Stomach (tissue), 9 donors: Measurements from ENCODE around the gene RABGAP1L. TPM values are rescaled to one million over a fixed set of nuclear protein-coding genes. Genes with fewer than 3 reads are reported as not detected.
A peak's percentile ranks its signal among the peaks of the same experiment; 100 is the strongest.

Source experiments
- DNase-seq, 2 donors: peaks; one replicate each; pipeline versions ENCODE4 v3.0.0 to v3.0.0-alpha.2; 2013 to 2019
- H3K27ac ChIP-seq, 5 donors: fragments of 200-600 bp in 4 of 5; sonication (generic) in 4 of 5; one replicate each; pipeline ENCODE4 v1.5.1; 2013 to 2019; ENCODE audit warnings: mild to moderate bottlenecking in 1 of 5, moderate library complexity in 1 of 5
- H3K27me3 ChIP-seq, 3 donors: fragments of 200-600 bp; sonication (generic); one replicate each; pipeline ENCODE4 v1.5.1; 2017 to 2019; ENCODE audit warnings: mixed run types in 1 of 3
- H3K36me3 ChIP-seq, 4 donors: fragments of 200-600 bp; sonication (generic); 1 replicate in 3 of 4; 2 replicates in 1 of 4; pipeline ENCODE4 v1.5.1; 2016 to 2019
- H3K4me1 ChIP-seq, 4 donors: fragments of 200-600 bp; sonication (generic); one replicate each; pipeline ENCODE4 v1.5.1; 2016 to 2019
- H3K4me3 ChIP-seq, 4 donors: fragments of 200-600 bp; sonication (generic) in 3 of 4; one replicate each; pipeline ENCODE4 v1.5.1; 2016 to 2019; ENCODE audit warnings: mild to moderate bottlenecking in 1 of 4
- H3K9me3 ChIP-seq, 4 donors: fragments of 200-600 bp; sonication (generic); one replicate each; pipeline ENCODE4 v1.5.1; 2016 to 2019
- EP300 ChIP-seq: sonication (generic); formaldehyde crosslinking; IDR thresholded peaks from one replicate; pipeline ENCODE4 v1.6.1; 2017; ENCODE audit warnings: antibody characterized with exemption
- POLR2A ChIP-seq, 4 donors: fragments of 450-650 bp; IDR thresholded peaks; one replicate each; pipeline ENCODE4 v1.6.1; 2016; ENCODE audit warnings: antibody characterized with exemption in 4 of 4, control low read depth in 2 of 4, mild to moderate bottlenecking in 1 of 4, moderate library complexity in 1 of 4
- POLR2AphosphoS5 ChIP-seq, 3 donors: sonication (generic); formaldehyde crosslinking; IDR thresholded peaks; one replicate each; pipeline ENCODE4 v1.6.1; 2016; ENCODE audit warnings: antibody characterized with exemption in 3 of 3
- WGBS, 5 donors: extraction: QIAGEN DNeasy Blood & Tissue Kit in 3 of 5; methylation state at CpG; one replicate each; pipeline versions ENCODE4 v1.1.5 to v1.1.7; 2013 to 2018; 5-methylcytosine and 5-hydroxymethylcytosine counted together
- intact Hi-C: fragments of 100-400 bp; cut with DNase I; formaldehyde crosslinking; loops from one replicate; pipeline ENCODE4 v1.15.1; 2023; ENCODE audit warnings: low total_unique reads
- polyA plus RNA-seq, 3 donors: library from polyadenylated mRNA; stranded (reverse); fragments of 200-250 nt; gene quantifications; one replicate each; pipeline ENCODE4 v1.2.3, GENCODE V29; 2013
- total RNA-seq, 5 donors: library from RNA; depleted of rRNA; stranded (reverse); fragments of >200 nt; gene quantifications; one replicate each; pipeline versions ENCODE4 v1.1.0 to v1.2.3, GENCODE V29; 2014 to 2016
- TF ChIP-seq, protein P1 (sequence below), 7 experiments: fragments of 450-650 bp in 4 of 7; fragments of 200-600 bp in 3 of 7; sonication (generic) in 3 of 7; IDR thresholded peaks; one replicate each; pipeline ENCODE4 v1.5.1; 2016 to 2019; ENCODE audit warnings: antibody characterized with exemption in 7 of 7, control low read depth in 2 of 7, mild to moderate bottlenecking in 1 of 7
- donor health status: healthy with polysubstance abuse.
- donor health status: Bipolar disorder and iron deficiency.
- donor health status: healthy.

RABGAP1L gene
- total and polyA plus RNA-seq, 8 donors = 14.2 to 238 (median 57.9) TPM

GRCh38 chr1:174799136-174799479, 639.8 kb downstream of the RABGAP1L start:
- Histone ChIP-seq H3K9me3 (no peaks in the 10 kb centered on the region), H3K4me1 (peaks cover 8 to 20% (median 14%) of the 10 kb centered on the region in 4 donors), H3K36me3 (no peaks in the 10 kb centered on the region), H3K27ac (peak overlapping the region in 4 of 5 donors; percentile 50 to 74 (median 67)), H3K4me3 (peak overlapping the region in 3 of 4 donors; percentile 51 to 55 (median 51)), H3K27me3 (no peaks in the 10 kb centered on the region)
- no peak for TF ChIP-seq EP300
- no peak for TF ChIP-seq POLR2AphosphoS5 (IDR thresholded peaks at IDR 0.05)
- TF ChIP-seq POLR2A (IDR thresholded peaks at IDR 0.05) = no peak
- TF ChIP-seq, protein P1, sequence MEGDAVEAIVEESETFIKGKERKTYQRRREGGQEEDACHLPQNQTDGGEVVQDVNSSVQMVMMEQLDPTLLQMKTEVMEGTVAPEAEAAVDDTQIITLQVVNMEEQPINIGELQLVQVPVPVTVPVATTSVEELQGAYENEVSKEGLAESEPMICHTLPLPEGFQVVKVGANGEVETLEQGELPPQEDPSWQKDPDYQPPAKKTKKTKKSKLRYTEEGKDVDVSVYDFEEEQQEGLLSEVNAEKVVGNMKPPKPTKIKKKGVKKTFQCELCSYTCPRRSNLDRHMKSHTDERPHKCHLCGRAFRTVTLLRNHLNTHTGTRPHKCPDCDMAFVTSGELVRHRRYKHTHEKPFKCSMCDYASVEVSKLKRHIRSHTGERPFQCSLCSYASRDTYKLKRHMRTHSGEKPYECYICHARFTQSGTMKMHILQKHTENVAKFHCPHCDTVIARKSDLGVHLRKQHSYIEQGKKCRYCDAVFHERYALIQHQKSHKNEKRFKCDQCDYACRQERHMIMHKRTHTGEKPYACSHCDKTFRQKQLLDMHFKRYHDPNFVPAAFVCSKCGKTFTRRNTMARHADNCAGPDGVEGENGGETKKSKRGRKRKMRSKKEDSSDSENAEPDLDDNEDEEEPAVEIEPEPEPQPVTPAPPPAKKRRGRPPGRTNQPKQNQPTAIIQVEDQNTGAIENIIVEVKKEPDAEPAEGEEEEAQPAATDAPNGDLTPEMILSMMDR (IDR thresholded peaks at IDR 0.05) = no peak
- no peak for DNase-seq
- WGBS, 5 donors = 24 to 41% (median 38%) methylated on average over 3 of the region's 3 CpGs
- intact Hi-C loops = no loop called here

DNA sequence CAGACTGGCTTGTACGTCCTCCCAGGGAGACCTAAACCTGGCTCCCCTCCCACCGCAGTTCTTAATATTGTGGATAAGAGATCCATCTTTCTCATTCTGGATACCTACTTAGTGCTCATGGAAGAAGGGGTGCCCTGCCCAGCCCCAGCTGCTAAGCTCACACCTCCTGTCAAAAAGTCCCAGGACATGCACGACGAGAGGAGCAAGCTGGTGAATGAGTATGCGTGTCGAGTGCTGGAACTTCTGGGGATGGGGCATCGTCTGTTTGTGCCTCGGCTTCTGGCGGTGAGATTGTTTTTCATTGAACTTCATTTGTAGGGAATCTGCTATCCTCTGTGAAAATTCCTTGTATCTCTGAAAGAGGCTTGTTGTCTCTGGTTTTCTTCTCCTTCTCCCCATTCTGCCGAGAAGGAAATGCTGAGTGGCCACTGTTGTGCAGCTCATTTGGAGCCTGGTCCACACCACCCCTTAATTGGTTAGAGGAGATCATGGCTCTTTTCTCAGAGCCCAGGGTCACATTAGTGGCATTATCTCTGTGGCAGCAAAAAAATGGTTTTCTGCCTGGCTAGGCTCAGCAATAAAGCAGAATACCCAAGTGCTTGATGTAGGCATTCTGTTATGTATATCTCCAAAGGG, 641.0 kb downstream of the RABGAP1L start:
- H3K36me3 ChIP-seq = no peaks in the 10 kb centered on the region
- H3K4me1 ChIP-seq = peaks cover 8 to 20% (median 14%) of the 10 kb centered on the region in 4 donors
- TF ChIP-seq EP300 (no peak), POLR2AphosphoS5 (IDR thresholded peaks at IDR 0.05) (no peak), POLR2A (IDR thresholded peaks at IDR 0.05) (no peak)
- TF ChIP-seq, protein P1 (IDR thresholded peaks at IDR 0.05) = no peak
- WGBS, 5 donors = 14 to 36% (median 22%) methylated on average over 10 of the region's 10 CpGs
- no peaks in the 10 kb centered on the region for H3K9me3 ChIP-seq
- H3K27ac ChIP-seq = peak overlapping the region in 4 of 5 donors; percentile 50 to 74 (median 67)
- peak overlapping the region; percentile 44 to 55 (median 51) for H3K4me3 ChIP-seq
- peak in 1 of 2 donors; percentile 56 for DNase-seq
- no peaks in the 10 kb centered on the region for H3K27me3 ChIP-seq
- intact Hi-C loops = no loop called here

- Histone ChIP-seq H3K27me3 (no peaks in the 10 kb centered on the region), H3K4me3 (peak overlapping the region in 2 of 4 donors; percentile 51), H3K27ac (peak overlapping the region in 1 of 5 donors; percentile 74), H3K36me3 (no peaks in the 10 kb centered on the region), H3K4me1 (peaks cover 8 to 20% (median 14%) of the 10 kb centered on the region in 4 donors), H3K9me3 (no peaks in the 10 kb centered on the region)
- no peak for TF ChIP-seq POLR2A (IDR thresholded peaks at IDR 0.05)
- intact Hi-C loops = no loop called here
- 22 to 47% (median 39%) methylated on average over 1 of the region's 1 CpG for whole genome bisulfite sequencing, 5 donors
- DNase-seq = no peak
Measured at GRCh38 chr1:174800876-174801275, 641.6 kb downstream of the RABGAP1L start.

DNA sequence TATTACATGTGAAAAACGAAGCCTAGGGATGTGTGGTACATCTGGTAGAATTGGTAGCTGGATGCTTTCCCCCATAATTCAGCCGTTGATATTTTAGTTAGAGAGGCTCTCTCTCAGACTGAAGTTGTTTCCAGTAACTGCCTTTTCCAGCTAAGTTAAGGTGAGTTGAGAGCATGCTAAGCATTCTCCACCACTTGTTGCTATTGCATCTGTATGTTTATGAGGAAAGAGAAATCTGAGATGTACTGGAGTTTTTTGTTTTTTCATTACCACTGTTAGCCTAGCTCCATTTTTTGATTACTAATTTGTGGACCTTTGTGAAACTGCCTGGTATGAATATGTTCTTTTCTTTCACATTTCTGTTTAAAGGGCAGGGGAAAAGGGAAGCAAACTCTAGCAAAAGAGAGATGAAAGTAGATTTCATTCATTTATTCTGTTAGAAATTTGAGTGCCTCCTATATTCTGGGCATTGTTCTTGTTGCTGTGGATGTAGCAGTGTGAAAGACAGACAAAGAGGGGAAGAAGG, 650.5 kb downstream of the RABGAP1L start:
- DNase-seq = no peak
- intact Hi-C loops = no loop called here
- no peaks in the 10 kb centered on the region for H3K9me3 ChIP-seq
- H3K27me3 ChIP-seq = no peaks in the 10 kb centered on the region
- H3K36me3 ChIP-seq = no peaks in the 10 kb centered on the region
- no peak overlapping the region for H3K4me3 ChIP-seq
- peaks cover 0 to 3% (median 0%) of the 10 kb centered on the region in 4 donors for H3K4me1 ChIP-seq
- H3K27ac ChIP-seq = no peak overlapping the region
- no peak for TF ChIP-seq EP300
- no peak for TF ChIP-seq POLR2AphosphoS5 (IDR thresholded peaks at IDR 0.05)
- TF ChIP-seq, protein P1 (IDR thresholded peaks at IDR 0.05) = no peak
- TF ChIP-seq POLR2A (IDR thresholded peaks at IDR 0.05) = no peak
- WGBS, 5 donors = 29 to 56% (median 37%) methylated on average over 2 of the region's 2 CpGs

DNA sequence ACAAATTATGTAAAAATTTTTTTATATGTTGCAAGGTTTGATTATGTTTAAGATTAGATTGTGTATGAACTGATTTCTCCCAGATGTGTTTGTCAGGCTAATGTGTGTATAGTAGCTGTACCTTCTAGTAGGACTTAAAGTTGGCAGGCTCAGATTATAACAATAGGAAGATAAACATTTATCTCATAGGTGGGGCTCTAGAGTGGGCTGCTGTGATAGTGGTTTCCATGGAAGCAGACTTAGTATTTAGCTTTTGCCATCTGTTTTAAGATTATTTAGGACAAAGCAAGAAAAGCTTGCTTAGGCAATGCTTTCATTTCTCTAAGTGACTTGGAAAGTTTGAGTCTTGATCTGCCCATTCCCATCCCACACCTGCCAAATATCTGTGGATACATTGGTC, 652.7 kb downstream of the RABGAP1L start:
- Histone ChIP-seq H3K27ac (no peak overlapping the region), H3K9me3 (no peaks in the 10 kb centered on the region), H3K27me3 (no peaks in the 10 kb centered on the region), H3K4me1 (peaks cover 0 to 3% (median 0%) of the 10 kb centered on the region in 4 donors), H3K4me3 (no peak overlapping the region), H3K36me3 (no peaks in the 10 kb centered on the region)
- intact Hi-C loops = no loop called here
- TF ChIP-seq, protein P1 (IDR thresholded peaks at IDR 0.05) = no peak
- TF ChIP-seq POLR2A (IDR thresholded peaks at IDR 0.05) = no peak
- no peak for TF ChIP-seq POLR2AphosphoS5 (IDR thresholded peaks at IDR 0.05)
- TF ChIP-seq EP300 = no peak
- no peak for DNase-seq
